ENCODE results near the gene SLC15A5. TPM values are rescaled to one million over a fixed set of nuclear protein-coding genes. Genes with fewer than 3 reads are reported as not detected.

SLC15A5 gene
- total and polyA plus RNA-seq, 12 donors, result not detected

DNA sequence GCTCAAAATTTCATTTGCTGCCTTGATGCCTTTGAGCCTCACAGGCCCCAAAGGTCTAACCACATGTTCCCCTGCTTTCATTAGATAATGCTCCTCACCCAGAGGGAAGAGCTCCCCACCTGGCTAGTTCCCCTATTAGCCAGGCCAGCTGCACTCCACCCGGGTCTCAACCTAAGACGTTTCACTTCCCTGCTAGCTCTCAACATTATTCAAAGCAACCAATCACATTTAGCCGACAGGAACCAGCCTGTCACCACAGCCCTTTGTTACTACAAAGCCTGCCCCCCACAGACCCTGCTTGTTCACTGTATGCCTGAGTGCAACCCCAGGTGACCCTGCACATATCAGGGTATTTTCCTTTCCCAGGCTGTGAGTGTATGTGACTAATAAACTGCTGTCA is 78.6 kb downstream of the SLC15A5 start:
- H3K36me3 ChIP-seq, result no peaks in the 10 kb centered on the region
- DNase-seq (no peak), ATAC-seq (no peak)
- H3K9me3 ChIP-seq, result peaks cover 0 to 18% (median 7%) of the 10 kb centered on the region in 11 donors
- intact Hi-C loops (cut with DNase I), result no loop called here
- 35 to 39% methylated on average over 3 of the region's 3 CpGs for WGBS, 2 donors
- no peak overlapping the region for H3K4me3 ChIP-seq
- no peak overlapping the region for H3K27ac ChIP-seq
- TF ChIP-seq, protein P1, sequence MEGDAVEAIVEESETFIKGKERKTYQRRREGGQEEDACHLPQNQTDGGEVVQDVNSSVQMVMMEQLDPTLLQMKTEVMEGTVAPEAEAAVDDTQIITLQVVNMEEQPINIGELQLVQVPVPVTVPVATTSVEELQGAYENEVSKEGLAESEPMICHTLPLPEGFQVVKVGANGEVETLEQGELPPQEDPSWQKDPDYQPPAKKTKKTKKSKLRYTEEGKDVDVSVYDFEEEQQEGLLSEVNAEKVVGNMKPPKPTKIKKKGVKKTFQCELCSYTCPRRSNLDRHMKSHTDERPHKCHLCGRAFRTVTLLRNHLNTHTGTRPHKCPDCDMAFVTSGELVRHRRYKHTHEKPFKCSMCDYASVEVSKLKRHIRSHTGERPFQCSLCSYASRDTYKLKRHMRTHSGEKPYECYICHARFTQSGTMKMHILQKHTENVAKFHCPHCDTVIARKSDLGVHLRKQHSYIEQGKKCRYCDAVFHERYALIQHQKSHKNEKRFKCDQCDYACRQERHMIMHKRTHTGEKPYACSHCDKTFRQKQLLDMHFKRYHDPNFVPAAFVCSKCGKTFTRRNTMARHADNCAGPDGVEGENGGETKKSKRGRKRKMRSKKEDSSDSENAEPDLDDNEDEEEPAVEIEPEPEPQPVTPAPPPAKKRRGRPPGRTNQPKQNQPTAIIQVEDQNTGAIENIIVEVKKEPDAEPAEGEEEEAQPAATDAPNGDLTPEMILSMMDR (IDR thresholded peaks at IDR 0.05), result no peak
- H3K4me1 ChIP-seq, result no peaks in the 10 kb centered on the region
- no peaks in the 10 kb centered on the region for H3K27me3 ChIP-seq

DNA sequence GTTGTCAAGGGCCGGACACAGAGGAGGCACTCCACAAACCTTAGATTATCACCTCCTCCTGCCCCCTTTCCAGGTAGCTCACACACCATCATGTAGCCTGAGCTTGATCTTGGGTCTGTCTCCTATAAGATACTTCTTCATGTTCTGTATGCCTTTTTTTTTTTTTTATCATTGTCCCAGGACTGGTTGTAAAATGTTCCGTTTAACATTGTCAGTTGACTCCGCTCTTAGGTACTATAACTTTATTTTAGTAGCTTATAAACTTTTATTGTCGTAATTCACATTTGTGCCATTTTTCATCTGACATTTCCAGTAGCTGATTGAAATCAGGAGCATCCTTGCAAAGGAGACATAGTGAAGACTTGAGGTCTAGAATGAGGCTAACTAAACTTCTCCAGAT is 79.9 kb downstream of the SLC15A5 start:
- H3K27me3 ChIP-seq, result no peaks in the 10 kb centered on the region
- TF ChIP-seq, protein P1 (IDR thresholded peaks at IDR 0.05), result no peak
- H3K36me3 ChIP-seq, result no peaks in the 10 kb centered on the region
- H3K4me1 ChIP-seq, result no peaks in the 10 kb centered on the region
- peaks cover 0 to 18% (median 7%) of the 10 kb centered on the region in 11 donors for H3K9me3 ChIP-seq
- DNase-seq (no peak), ATAC-seq (no peak)
- 51 to 93% methylated on average over 4 of the region's 4 CpGs for WGBS, 2 donors
- no peak overlapping the region for H3K4me3 ChIP-seq
- H3K27ac ChIP-seq, result no peak overlapping the region
- intact Hi-C loops (cut with DNase I), result no loop called here

DNA sequence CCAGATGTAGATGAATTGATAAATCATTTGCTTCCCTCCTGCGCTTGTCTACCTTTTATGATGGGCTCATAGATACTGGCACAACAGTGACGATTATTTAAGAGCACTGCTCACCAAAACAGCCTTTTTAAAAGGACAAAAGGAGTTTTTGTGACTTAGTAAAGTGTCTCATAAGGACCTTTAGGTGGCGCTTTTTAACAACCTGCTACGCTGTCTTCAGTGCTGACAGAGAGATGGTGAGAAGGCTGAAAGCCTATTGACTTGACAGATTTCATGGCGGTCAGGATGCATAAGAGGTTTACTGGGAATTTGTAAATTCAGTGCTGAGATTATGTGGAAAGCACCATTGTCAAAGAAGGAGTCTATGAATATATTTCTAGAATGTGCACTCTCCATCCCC is 87.6 kb downstream of the SLC15A5 start:
- H3K36me3 ChIP-seq, result no peaks in the 10 kb centered on the region
- peaks cover 0 to 6% (median 0%) of the 10 kb centered on the region in 7 donors for H3K27me3 ChIP-seq
- no peaks in the 10 kb centered on the region for H3K4me1 ChIP-seq
- no peak for ATAC-seq
- no peak for DNase-seq
- 31 to 40% methylated on average over 5 of the region's 5 CpGs for WGBS, 2 donors
- intact Hi-C loops (cut with DNase I), result no loop called here
- H3K4me3 ChIP-seq, result no peak overlapping the region
- no peak overlapping the region for H3K27ac ChIP-seq
- TF ChIP-seq, protein P1 (IDR thresholded peaks at IDR 0.05), result peak in 1 of 9 donors; percentile 11
- no peaks in the 10 kb centered on the region for H3K9me3 ChIP-seq

DNA sequence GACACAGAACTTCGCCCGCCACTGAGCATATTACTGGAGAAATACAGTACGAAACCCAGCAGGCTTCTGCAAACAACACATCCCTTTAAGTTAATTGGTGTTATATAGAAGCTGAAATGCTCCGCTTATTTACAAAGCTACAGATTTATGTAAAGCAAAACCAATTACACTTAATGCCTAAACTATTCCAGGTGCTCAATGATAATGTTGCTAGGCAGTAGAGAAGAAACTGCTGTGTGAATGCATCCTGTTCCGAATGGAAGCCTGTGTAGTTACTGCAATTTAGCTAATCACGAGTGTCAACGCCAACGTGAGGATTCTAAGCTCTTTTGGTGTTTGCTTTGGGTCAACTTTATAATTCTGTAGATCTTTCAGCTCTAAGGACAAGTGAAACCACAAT is 89.8 kb downstream of the SLC15A5 start:
- Histone ChIP-seq H3K4me1 (no peaks in the 10 kb centered on the region), H3K27me3 (peaks cover 0 to 6% (median 0%) of the 10 kb centered on the region in 7 donors), H3K9me3 (no peaks in the 10 kb centered on the region), H3K4me3 (no peak overlapping the region), H3K27ac (no peak overlapping the region), H3K36me3 (no peaks in the 10 kb centered on the region)
- 65 to 66% methylated on average over 8 of the region's 8 CpGs for WGBS, 2 donors
- TF ChIP-seq, protein P1 (IDR thresholded peaks at IDR 0.05), result no peak
- intact Hi-C loops (cut with DNase I), result no loop called here
- DNase-seq (no peak), ATAC-seq (no peak)
